ENCODE results near the gene SUGP2. TPM values are rescaled to one million over a fixed set of nuclear protein-coding genes. Genes with fewer than 3 reads are reported as not detected.

The SUGP2 gene
- total RNA-seq, 6 experiments from 2014 or later = 17.4 to 36.4 (median 30.0) TPM

GRCh38 chr19:18999896-19000620 is 33.3 kb downstream of the SUGP2 start:
- DNase-seq = peak in 1 of 3 donors; percentile 38
- intact Hi-C loops (cut with DNase I) = no loop called here
- H3K27ac ChIP-seq = no peak overlapping the region
- TF ChIP-seq CTCF (IDR thresholded peaks at IDR 0.05) (peak in 3 of 4 donors; percentile 23 to 29 (median 25)), POLR2A (IDR thresholded peaks at IDR 0.05) (no peak)
- ATAC-seq = peak; percentile 6 to 56 (median 34)
- 82% methylated on average over 11 of the region's 11 CpGs for WGBS (ENCODE audit: insufficient coverage, low coverage, low lambda C conversion rate, missing lambda C conversion rate)
- H3K27me3 ChIP-seq = no peaks in the 10 kb centered on the region
- no peak overlapping the region for H3K4me3 ChIP-seq
- H3K9me3 ChIP-seq = no peaks in the 10 kb centered on the region
- no peaks in the 10 kb centered on the region for H3K4me1 ChIP-seq
- H3K36me3 ChIP-seq = peaks cover 0 to 31% (median 3%) of the 10 kb centered on the region in 4 donors

GRCh38 chr19:18999016-18999758 is 34.1 kb downstream of the SUGP2 start:
- Histone ChIP-seq H3K4me1 (no peaks in the 10 kb centered on the region), H3K9me3 (no peaks in the 10 kb centered on the region), H3K27me3 (no peaks in the 10 kb centered on the region), H3K36me3 (peaks cover 0 to 33% (median 2%) of the 10 kb centered on the region in 4 donors), H3K27ac (no peak overlapping the region), H3K4me3 (no peak overlapping the region)
- ATAC-seq (peak; percentile 24 to 86 (median 60)), DNase-seq (peak in 2 of 3 donors; percentile 69 to 71)
- intact Hi-C loops (cut with DNase I) = no loop called here
- 47% methylated on average over 3 of the region's 14 CpGs for WGBS (ENCODE audit: insufficient coverage, low coverage, low lambda C conversion rate, missing lambda C conversion rate)
- TF ChIP-seq POLR2A (IDR thresholded peaks at IDR 0.05) (no peak), CTCF (IDR thresholded peaks at IDR 0.05) (no peak)

DNA sequence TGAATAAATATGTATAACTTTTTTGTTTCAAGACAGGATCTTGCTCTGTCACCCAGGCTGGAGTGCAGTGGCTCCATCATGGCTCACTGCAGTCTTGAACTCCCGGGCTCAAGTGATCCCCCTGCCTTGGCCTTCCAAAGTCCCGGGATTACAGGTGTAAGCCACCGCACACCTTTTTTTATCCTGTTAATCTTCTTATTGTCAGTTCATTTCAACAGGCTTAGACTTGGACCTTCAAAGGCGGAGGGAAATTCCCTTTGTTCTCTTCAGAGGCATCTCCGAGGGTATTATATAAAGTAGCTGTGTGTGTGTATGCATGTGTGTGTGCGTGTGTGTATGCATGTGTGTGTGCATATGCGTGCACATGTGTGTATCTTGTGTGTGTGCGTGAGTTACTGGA is 35.0 kb downstream of the SUGP2 start:
- Histone ChIP-seq H3K4me1 (no peaks in the 10 kb centered on the region), H3K27me3 (no peaks in the 10 kb centered on the region), H3K4me3 (no peak overlapping the region), H3K9me3 (no peaks in the 10 kb centered on the region), H3K27ac (no peak overlapping the region), H3K36me3 (peaks cover 0 to 33% (median 3%) of the 10 kb centered on the region in 4 donors)
- intact Hi-C loops (cut with DNase I) = no loop called here
- DNase-seq (no peak), ATAC-seq (no peak)
- 91% methylated on average over 8 of the region's 8 CpGs for WGBS (ENCODE audit: insufficient coverage, low coverage, low lambda C conversion rate, missing lambda C conversion rate)
- no peak for TF ChIP-seq POLR2A (IDR thresholded peaks at IDR 0.05)
- no peak for TF ChIP-seq CTCF (IDR thresholded peaks at IDR 0.05)

GRCh38 chr19:18996796-18997394 is 36.4 kb downstream of the SUGP2 start:
- Histone ChIP-seq H3K36me3 (peaks cover 0 to 34% (median 6%) of the 10 kb centered on the region in 4 donors), H3K4me3 (no peak overlapping the region), H3K9me3 (no peaks in the 10 kb centered on the region), H3K27ac (no peak overlapping the region), H3K27me3 (no peaks in the 10 kb centered on the region), H3K4me1 (no peaks in the 10 kb centered on the region)
- no peak for ATAC-seq
- WGBS (ENCODE audit: insufficient coverage, low coverage, low lambda C conversion rate, missing lambda C conversion rate) = 81% methylated on average over 6 of the region's 6 CpGs
- DNase-seq = no peak
- TF ChIP-seq POLR2A (IDR thresholded peaks at IDR 0.05) = no peak
- no peak for TF ChIP-seq CTCF (IDR thresholded peaks at IDR 0.05)
- intact Hi-C loops (cut with DNase I) = no loop called here

Measured in right lobe of liver (tissue), 6 donors.